ENCODE data around the gene CD82. TPM values are rescaled to one million over a fixed set of nuclear protein-coding genes. Genes with fewer than 3 reads are reported as not detected.

The CD82 gene
- total and polyA plus RNA-seq, 11 donors = 20.1 to 76.2 (median 37.3) TPM

- H3K27ac ChIP-seq = peak overlapping the region in 1 of 12 donors; percentile 12
- 89 to 100% (median 94%) methylated on average over 3 to 4 of the region's 4 CpGs for WGBS, 4 donors
Observed at GRCh38 chr11:44622190-44622650, 56.8 kb downstream of the CD82 start.

DNA sequence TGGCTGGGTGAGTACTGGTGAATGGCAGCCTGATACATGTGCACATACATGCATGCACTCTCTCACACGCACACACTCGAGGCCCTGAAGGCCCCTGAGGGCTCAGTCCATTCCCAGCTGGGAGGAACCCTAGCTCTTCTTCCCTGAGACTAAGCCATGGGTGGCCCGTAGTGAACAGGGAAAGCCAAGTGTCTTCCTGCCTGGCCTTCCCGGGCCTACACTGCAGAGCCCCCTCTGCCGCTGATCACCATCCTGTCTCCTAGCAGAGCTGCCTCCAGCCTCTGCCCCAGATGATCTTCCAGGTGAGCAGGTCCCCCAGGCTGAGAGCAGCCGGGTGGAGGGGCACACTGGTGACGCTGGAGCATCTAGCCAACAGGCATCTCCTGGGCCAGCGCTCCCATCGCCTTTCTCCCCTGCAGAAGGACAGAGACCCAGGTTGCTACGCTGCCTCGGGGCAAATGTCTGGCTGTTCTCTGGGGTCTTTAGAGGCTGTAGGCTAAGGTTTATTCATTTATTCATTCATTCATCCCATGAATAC, 57.3 kb downstream of the CD82 start:
- peak overlapping the region in 2 of 12 donors; percentile 6 to 16 for H3K27ac ChIP-seq
- H3K36me3 ChIP-seq = peaks cover 0 to 11% (median 0%) of the 10 kb centered on the region in 9 donors
- DNase-seq (peak in 1 of 5 donors; percentile 15), ATAC-seq (no peak)
- H3K27me3 ChIP-seq = no peaks in the 10 kb centered on the region
- peaks cover 3 to 48% (median 34%) of the 10 kb centered on the region in 12 donors for H3K4me1 ChIP-seq
- no peak for TF ChIP-seq CTCF (IDR thresholded peaks at IDR 0.05)
- TF ChIP-seq POLR2A (IDR thresholded peaks at IDR 0.05) = no peak
- no peak overlapping the region for H3K4me3 ChIP-seq
- WGBS, 4 donors = 75 to 83% (median 79%) methylated on average over 9 to 11 of the region's 11 CpGs
- no peaks in the 10 kb centered on the region for H3K9me3 ChIP-seq
- intact Hi-C loops (cut with DNase I) = loop anchor here in 9 of 10 donors (5.0 to 10.0 kb wide), 9 partner anchors 105 to 485 kb away; partner anchors contain the start of gene TSPAN18 (in 2 of the 9)

More at GRCh38 chr11:44622190-44622650, 56.8 kb downstream of the CD82 start:
- no peak for TF ChIP-seq CTCF (IDR thresholded peaks at IDR 0.05)
- no peak for TF ChIP-seq POLR2A (IDR thresholded peaks at IDR 0.05)
- Histone ChIP-seq H3K9me3 (no peaks in the 10 kb centered on the region), H3K4me1 (peaks cover 3 to 42% (median 29%) of the 10 kb centered on the region in 12 donors), H3K27me3 (no peaks in the 10 kb centered on the region), H3K36me3 (peaks cover 0 to 11% (median 0%) of the 10 kb centered on the region in 9 donors), H3K4me3 (no peak overlapping the region)
- intact Hi-C loops (cut with DNase I) = loop anchor here in 9 of 10 donors (5.0 to 10.0 kb wide), 9 partner anchors 105 to 485 kb away; partner anchors contain the start of gene TSPAN18 (in 2 of the 9)
- ATAC-seq (no peak), DNase-seq (peak in 2 of 5 donors; percentile 5 to 10)

GRCh38 chr11:44623341-44623730, 57.9 kb downstream of the CD82 start:
- H3K4me1 ChIP-seq = peaks cover 5 to 53% (median 39%) of the 10 kb centered on the region in 12 donors
- no peak for TF ChIP-seq CTCF (IDR thresholded peaks at IDR 0.05)
- no peak for TF ChIP-seq POLR2A (IDR thresholded peaks at IDR 0.05)
- ATAC-seq = peak in 3 of 4 donors; percentile 7 to 33 (median 10)

More at GRCh38 chr11:44623341-44623730, 57.9 kb downstream of the CD82 start:
- peak in 1 of 5 donors; percentile 25 for DNase-seq
- peaks cover 0 to 9% (median 0%) of the 10 kb centered on the region in 9 donors for H3K36me3 ChIP-seq
- 29 to 41% (median 32%) methylated on average over 10 of the region's 10 CpGs for WGBS, 4 donors
- H3K27ac ChIP-seq = peak overlapping the region in 6 of 12 donors; percentile 6 to 60 (median 36)
- H3K27me3 ChIP-seq = no peaks in the 10 kb centered on the region
- no peak overlapping the region for H3K4me3 ChIP-seq
- intact Hi-C loops (cut with DNase I) = loop anchor here in 9 of 10 donors (5.0 to 10.0 kb wide), 9 partner anchors 104 to 484 kb away; partner anchors contain the start of gene TSPAN18 (in 2 of the 9)
- H3K9me3 ChIP-seq = no peaks in the 10 kb centered on the region
